Measurements from ENCODE around the gene VGLL2.

The VGLL2 gene

GRCh38 chr6:117270055-117270842, 4.9 kb downstream of the VGLL2 start:
- DNase-seq = peak; percentile 9

GRCh38 chr6:117270843-117271507, 5.6 kb downstream of the VGLL2 start:
- DNase-seq = no peak

- DNase-seq = no peak
These were observed 6.9 kb downstream of the VGLL2 start for GRCh38 chr6:117272032-117272866.

- no peak for DNase-seq
These were observed 7.5 kb downstream of the VGLL2 start for GRCh38 chr6:117272891-117273290.

- DNase-seq = no peak
These were observed 9.8 kb downstream of the VGLL2 start for GRCh38 chr6:117275205-117275604.

- no peak for DNase-seq
These were observed 10.4 kb downstream of the VGLL2 start for GRCh38 chr6:117275711-117276110.

- DNase-seq = no peak
These were observed 11.5 kb downstream of the VGLL2 start for GRCh38 chr6:117276778-117277316.

GRCh38 chr6:117280922-117281321, 15.6 kb downstream of the VGLL2 start:
- no peak for DNase-seq

GRCh38 chr6:117288083-117288715, 22.8 kb downstream of the VGLL2 start:
- no peak for DNase-seq

- no peak for DNase-seq
These were observed 25.0 kb downstream of the VGLL2 start for GRCh38 chr6:117290173-117290846.

GRCh38 chr6:117298941-117299340, 33.6 kb downstream of the VGLL2 start:
- DNase-seq = no peak

GRCh38 chr6:117303323-117303722, 38.0 kb downstream of the VGLL2 start:
- no peak for DNase-seq

- DNase-seq = no peak
These were observed 39.1 kb downstream of the VGLL2 start for GRCh38 chr6:117304446-117304845.

GRCh38 chr6:117306227-117306790, 41.0 kb downstream of the VGLL2 start:
- no peak for DNase-seq

GRCh38 chr6:117307655-117308054, 42.3 kb downstream of the VGLL2 start:
- no peak for DNase-seq

- no peak for DNase-seq
These were observed 43.7 kb downstream of the VGLL2 start for GRCh38 chr6:117309069-117309468.

GRCh38 chr6:117309611-117310010, 44.3 kb downstream of the VGLL2 start:
- DNase-seq = no peak

GRCh38 chr6:117311310-117311709, 46.0 kb downstream of the VGLL2 start:
- DNase-seq = no peak

- DNase-seq = no peak
These were observed 46.4 kb downstream of the VGLL2 start for GRCh38 chr6:117311726-117312125.

- DNase-seq = no peak
These were observed 51.9 kb downstream of the VGLL2 start for GRCh38 chr6:117317261-117317660.
